EH (cell line): ENCODE measurements around the gene SAFB.
A peak's percentile ranks its signal among the peaks of the same experiment; 100 is the strongest.

ENCODE experiments used
- DNase-seq: peaks from one replicate; pipeline ENCODE4 v3.0.0-alpha.2; 2015; ENCODE audit warnings: low read depth

Gene SAFB

DNA sequence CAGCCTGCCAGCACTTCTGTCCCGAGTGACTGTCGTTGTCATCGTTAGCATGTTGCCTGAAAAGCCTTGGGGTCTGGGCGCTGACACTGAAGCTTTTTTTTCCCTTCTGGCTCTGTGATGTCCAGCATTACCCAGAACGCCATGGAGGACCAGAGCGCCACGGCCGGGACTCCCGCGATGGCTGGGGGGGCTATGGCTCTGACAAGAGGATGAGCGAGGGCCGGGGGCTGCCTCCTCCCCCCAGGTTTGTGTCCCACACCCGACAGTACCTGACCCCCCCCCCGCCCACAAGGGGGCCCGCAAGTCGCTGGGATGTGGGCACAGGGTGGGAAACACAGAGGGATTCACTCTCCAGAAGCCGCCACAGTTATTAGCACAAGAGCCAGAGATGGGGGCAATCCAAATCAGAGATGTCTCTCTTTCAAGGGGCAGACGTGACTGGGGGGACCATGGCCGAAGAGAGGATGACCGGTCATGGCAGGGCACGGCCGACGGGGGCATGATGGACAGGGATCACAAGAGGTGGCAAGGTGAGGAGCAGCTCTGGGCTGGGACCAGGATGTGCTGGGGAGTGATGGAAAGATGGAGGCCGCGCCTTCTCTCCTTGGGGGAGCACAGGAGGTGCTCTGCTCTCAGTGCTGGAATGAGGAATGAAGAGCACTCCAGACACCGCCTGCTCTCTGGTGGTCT is 44.2 kb downstream of the SAFB start:
- DNase-seq, result no peak

DNA sequence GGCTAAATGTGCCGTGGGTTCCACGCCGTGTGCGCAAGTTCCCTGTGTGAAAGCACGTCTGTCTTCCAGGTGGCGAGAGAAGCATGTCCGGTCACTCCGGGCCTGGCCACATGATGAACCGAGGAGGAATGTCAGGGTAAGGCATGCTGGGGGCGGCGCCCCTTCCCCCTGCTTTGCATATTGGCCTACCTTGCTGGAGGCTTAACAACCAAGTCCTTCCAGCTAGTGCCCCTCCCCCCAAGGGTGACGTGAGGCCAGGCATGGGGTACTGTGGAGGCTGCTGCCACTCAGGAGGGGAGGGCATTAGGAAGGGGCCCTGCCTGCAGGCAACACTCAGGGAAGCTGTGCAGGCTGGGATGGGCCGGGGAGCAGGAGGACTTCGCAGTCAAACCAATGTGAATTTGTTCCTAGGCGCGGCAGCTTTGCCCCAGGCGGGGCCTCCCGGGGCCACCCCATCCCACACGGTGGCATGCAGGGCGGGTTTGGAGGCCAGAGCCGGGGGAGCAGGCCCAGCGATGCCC is 44.9 kb downstream of the SAFB start:
- DNase-seq, result no peak

- DNase-seq, result no peak
Observed at GRCh38 chr19:5669212-5669611, 46.3 kb downstream of the SAFB start.

DNA sequence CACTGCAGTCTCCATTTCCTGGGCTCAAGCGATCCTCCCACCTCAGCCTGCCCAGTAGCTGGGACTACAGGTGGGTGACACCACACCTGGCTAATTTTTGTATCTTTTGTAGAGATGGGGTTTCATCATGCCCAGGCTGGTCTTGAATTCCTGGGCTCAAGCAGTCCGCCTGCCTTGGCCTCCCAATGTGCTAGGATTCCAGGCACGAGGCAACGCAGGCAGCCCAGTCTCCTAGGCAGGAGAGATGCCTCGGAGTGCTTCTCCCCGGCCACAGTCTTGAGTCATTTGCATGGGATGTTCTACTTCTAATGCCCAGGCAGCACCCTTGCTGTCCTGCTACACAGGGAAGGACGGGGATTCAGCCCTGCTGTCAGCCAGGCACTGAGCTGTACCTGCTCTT is 48.7 kb downstream of the SAFB start:
- no peak for DNase-seq

- no peak for DNase-seq
Observed at GRCh38 chr19:5672708-5673459, 50.0 kb downstream of the SAFB start.

DNA sequence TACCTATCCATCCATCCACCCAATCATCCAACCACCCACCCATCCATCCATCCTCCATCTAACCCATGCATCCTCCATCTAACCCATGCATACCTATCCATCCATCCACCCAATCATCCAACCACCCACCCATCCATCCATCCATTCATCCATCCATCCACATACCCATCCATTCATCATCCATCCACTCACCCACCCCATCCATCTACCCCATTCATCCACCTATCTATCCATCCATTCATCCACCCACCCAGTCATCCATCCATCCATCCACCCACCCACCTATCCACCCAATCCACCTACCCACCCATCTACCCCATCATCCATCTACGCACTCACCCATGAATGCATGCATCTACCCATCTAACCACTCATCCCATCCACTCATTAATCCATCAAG is 50.9 kb downstream of the SAFB start:
- DNase-seq, result no peak

DNA sequence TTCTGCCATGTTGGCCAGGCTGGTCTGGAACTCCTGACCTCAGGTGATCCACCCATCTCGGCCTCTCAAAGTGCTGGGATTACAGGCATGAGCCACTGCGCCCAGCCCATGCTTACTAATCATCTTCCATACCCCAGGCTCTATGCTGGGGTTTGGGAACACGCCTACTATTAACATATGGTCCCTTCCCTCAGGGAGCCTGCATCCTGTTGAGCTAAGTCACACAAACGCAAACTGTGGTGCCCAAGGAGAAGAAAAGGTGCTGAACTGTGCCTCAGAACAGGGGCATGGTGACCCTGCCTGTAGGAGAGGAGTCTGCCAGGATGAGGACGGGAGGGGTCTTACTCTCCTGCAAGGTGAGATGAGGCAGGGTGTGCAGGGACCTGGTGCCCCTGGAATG is 51.8 kb downstream of the SAFB start:
- DNase-seq, result no peak

DNA sequence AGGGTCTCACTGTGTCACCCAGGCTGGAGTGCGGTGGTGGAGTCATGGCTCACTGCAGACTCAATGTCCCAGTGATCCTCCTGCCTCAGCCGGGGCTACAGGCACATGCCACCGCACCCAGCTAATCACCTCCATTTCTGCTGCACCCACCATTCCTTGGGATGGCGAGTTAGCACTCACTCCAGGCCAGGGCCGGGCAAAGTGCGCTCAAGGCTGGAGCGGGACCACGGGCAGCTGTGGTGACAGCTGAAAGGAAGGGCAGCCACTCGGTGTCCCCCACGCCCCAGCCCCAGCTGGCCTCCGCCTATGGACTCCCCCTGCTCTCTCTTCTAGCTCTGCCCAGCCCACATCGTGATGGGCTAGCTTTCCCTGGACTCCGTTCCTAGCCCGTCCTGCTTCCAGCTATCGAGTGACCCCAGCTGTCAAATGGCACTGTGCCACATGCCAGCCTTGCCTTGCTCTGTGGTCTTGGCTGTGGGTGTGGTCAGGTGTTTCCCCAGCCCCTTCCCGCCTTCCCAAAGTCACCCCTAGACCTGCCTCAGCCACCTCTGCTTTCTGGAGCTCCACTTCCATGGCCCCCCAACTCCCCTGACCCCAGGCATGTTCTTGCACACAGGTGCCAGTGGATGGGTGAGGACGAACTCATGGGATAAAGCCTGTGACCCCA is 53.4 kb downstream of the SAFB start:
- no peak for DNase-seq

DNA sequence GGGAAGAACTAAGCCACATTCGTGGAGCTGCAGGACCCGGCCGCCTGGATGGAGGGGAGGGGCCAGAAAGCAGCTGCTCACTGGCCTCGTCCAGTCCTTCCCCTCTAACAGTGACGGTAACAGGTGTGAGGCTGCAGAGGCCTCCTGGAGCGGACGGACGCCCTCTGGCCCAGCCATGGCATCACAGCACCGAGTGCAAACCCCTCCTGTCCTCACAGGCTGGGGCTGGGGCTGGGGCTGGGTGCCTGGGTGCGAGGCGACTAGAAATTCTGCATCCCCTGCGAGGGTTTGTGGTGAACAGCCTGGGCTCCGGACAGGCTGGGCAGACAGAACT is 53.9 kb downstream of the SAFB start:
- DNase-seq, result no peak

GRCh38 chr19:5677136-5677535 is 54.3 kb downstream of the SAFB start:
- DNase-seq, result no peak

DNA sequence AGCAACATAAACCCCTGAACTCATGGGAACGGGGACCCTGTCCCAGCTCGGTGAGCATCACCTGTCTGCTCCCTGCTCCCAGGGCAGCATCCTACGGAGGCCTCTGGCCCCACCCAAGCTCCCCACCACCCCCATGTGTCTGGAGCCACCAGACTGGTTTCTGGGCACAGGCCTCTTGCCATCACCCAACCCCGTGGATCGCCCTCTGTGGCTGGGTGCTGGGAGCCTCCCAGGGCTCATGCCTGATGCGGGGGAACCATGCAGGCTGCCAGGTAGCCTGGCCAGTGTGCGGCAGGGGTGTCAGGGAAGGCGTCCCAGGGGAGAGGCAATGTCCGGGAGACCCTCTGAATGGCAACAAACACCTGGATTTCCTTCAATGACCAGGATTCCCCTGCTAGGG is 54.7 kb downstream of the SAFB start:
- DNase-seq, result no peak

DNA sequence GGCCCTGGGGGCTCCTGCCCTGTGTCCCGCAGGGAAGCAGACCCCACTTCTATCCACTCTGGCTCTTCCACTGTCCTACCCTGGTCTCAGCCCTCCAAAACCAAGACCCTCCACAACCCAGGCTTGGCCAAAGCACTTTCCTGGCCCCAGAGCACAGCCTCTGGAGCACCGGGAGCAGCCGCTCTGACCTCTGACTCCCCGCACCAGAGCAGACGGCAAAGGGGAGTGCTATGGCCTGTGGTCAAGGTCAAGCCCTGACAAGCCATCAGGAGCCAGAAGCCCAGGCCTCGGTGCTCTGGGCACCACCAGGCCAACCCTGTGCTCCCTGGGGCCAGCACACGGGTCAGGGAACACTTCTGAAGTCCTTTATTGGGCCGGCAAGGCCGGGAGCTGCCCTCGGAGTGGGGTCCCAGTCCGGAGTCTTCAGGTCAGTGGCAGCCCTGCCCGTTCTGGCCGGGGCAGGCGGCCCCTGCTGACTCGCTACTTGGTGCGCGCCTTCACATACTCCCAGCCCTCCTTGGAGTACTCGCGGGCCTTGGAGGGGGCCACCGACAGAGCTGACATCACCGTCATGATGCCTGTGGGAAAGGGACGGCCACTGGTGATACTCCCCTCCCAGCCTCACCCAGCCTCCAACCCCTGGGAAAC is 55.3 kb downstream of the SAFB start:
- no peak for DNase-seq

DNA sequence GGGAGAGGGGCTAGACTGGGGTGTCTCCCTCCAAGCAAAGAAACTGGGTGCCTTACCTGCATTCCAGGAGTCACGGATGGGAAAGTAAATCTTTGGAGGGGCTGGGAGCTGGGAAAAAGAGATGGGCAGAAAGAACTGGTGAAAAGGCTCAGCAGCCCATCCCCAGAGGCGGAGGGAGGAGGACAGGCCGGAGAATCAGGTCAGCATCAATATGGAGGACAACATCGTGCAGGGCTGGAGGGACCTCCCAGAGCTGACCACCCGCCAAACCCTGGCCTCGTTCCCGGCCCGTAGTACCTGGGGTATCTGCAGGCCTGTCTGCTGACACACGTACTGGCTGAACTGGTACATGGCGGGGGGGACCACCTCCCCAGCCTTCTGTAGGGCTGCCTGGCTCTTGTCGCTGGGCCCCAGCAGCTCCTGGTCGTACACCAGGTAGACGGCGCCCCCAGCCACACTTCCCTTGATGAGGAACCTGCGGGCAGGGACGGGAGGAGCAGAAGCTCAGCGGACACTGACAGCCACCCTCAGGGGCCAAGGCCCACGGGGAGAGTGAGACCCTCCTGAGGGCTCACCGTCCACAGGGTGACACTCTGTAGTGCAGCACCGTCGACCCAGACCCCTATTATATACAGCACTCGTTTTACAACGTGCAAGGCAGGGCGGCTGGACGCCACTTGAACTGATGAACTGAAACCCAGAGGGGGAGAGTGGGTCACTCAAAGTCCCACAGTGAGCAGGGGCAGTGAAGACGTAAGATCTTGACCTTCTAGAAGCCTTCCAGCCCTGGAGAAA is 56.6 kb downstream of the SAFB start:
- DNase-seq, result no peak

DNA sequence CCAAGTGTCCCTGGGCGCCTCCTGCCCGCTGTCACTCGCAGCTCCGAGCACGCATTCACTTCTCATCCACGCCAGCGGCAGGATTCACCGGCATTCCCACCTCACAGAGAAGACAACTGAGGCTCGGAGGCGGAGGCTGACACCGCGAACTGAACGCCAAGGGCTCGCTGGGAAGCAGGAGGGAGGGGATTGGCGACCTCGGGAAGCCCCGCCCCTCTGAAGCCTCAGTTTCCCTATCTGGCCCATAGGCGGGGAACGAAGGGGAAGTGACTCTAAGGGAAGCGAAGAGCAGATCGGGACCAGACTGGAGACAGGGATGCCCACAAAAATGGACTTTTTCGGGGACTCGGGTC is 57.2 kb downstream of the SAFB start:
- peak; percentile 45 for DNase-seq

- peak; percentile 99 for DNase-seq
Observed at GRCh38 chr19:5680437-5681368, 57.8 kb downstream of the SAFB start, which contains the start of the genes HSD11B1L and MICOS13. HSD11B1L (plus strand) TSS chr19:5681027; CDS start chr19:5684833, 3,806 bp downstream. MICOS13 (minus strand) TSS chr19:5680516; CDS start chr19:5680486, 30 bp downstream.

GRCh38 chr19:5681391-5682106 is 58.7 kb downstream of the SAFB start:
- DNase-seq, result no peak

- DNase-seq, result no peak
Observed at GRCh38 chr19:5682107-5682482, 59.2 kb downstream of the SAFB start.

DNA sequence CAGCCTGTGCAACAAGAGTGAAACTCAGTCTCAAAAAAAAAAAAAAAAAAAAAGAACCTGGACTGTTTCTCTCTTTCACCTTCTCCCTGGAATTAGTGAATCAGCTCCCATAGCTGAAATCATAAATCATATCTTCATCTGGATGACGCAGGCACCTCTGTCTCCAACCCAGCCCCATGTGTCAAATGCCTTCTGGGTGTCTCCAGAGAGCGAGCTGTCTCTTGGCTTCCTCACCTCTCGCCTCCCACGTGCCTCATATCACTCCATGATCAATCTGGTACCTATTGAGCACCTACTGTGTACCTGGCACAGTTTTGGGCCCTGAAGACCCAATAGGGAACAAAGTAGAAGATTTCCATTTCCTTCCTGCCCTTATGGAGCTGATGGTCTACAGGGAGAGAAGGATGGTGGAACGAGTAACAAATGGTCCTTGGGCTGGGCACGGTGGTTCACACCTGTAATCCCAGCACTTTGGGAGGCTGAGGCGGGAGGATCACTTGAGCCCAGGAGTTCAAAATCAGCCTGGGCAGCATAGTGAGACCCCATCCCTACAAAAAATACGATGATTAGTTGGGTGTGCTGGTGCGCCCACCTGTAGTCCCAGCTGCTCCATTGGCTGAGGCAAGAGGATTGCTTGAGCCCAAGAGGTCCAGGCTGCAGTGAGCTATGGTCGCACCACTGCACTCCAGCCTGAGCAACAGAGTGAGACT is 60.4 kb downstream of the SAFB start:
- DNase-seq, result no peak

- DNase-seq, result no peak
Observed at GRCh38 chr19:5684694-5685430, 62.0 kb downstream of the SAFB start.
